Measurements from ENCODE around the gene CTNNBL1.
"Not testable (repeated sequence)": the region's sequence is repeated elsewhere in the genome, so short reads cannot be mapped to it uniquely, and the experiment has no call there.

Gene CTNNBL1

GRCh38 chr20:37829128-37829527, 135.3 kb downstream of the CTNNBL1 start:
- DNase-seq = no peak

- no peak for DNase-seq
These were observed 139.5 kb downstream of the CTNNBL1 start for GRCh38 chr20:37833221-37833896.

- DNase-seq = no peak
These were observed 143.1 kb downstream of the CTNNBL1 start for GRCh38 chr20:37836926-37837325.

- no peak for DNase-seq
These were observed 144.1 kb downstream of the CTNNBL1 start for GRCh38 chr20:37837924-37838323.

- no peak for DNase-seq
These were observed 145.1 kb downstream of the CTNNBL1 start for GRCh38 chr20:37838769-37839431.

GRCh38 chr20:37839432-37839827, 145.6 kb downstream of the CTNNBL1 start:
- no peak for DNase-seq

GRCh38 chr20:37839955-37840354, 146.1 kb downstream of the CTNNBL1 start:
- DNase-seq = no peak

- no peak for DNase-seq
These were observed 147.6 kb downstream of the CTNNBL1 start for GRCh38 chr20:37841389-37841788.

GRCh38 chr20:37841971-37842370, 148.1 kb downstream of the CTNNBL1 start:
- no peak for DNase-seq

- peak; percentile 49 for DNase-seq
These were observed 151.4 kb downstream of the CTNNBL1 start for GRCh38 chr20:37845241-37845681.

GRCh38 chr20:37845878-37846277, 152.0 kb downstream of the CTNNBL1 start:
- DNase-seq = no peak

- DNase-seq = peak; percentile 54
These were observed 152.7 kb downstream of the CTNNBL1 start for GRCh38 chr20:37846573-37846972.

- DNase-seq = no peak
These were observed 154.9 kb downstream of the CTNNBL1 start for GRCh38 chr20:37848706-37849105.

- no peak for DNase-seq
These were observed 155.3 kb downstream of the CTNNBL1 start for GRCh38 chr20:37849156-37849555.

GRCh38 chr20:37849566-37849965, 155.7 kb downstream of the CTNNBL1 start:
- DNase-seq = no peak

GRCh38 chr20:37850036-37850592, 156.3 kb downstream of the CTNNBL1 start:
- DNase-seq = no peak

- DNase-seq = no peak
These were observed 157.0 kb downstream of the CTNNBL1 start for GRCh38 chr20:37850724-37851355.

GRCh38 chr20:37852666-37853065, 158.8 kb downstream of the CTNNBL1 start:
- DNase-seq = no peak

- DNase-seq = no peak
These were observed 160.1 kb downstream of the CTNNBL1 start for GRCh38 chr20:37853823-37854375.

GRCh38 chr20:37856034-37856433, 162.2 kb downstream of the CTNNBL1 start:
- not testable (repeated sequence) for DNase-seq

GRCh38 chr20:37856932-37857660, 163.3 kb downstream of the CTNNBL1 start:
- DNase-seq = no peak

GRCh38 chr20:37859406-37860171, 165.8 kb downstream of the CTNNBL1 start:
- DNase-seq = no peak

Measured in DMS153 (cell line).